Uterus (tissue), 4 donors: Measurements from ENCODE around the gene KRTDAP. TPM values are rescaled to one million over a fixed set of nuclear protein-coding genes. Genes with fewer than 3 reads are reported as not detected.

Experiments used
- DNase-seq, 2 donors: peaks; one replicate each; pipeline ENCODE4 v3.0.0-alpha.2; 2019 to 2020
- H3K27ac ChIP-seq, 2 donors: fragments of 200-600 bp; sonication (generic); 1 replicate in 1 of 2; 2 replicates in 1 of 2; pipeline ENCODE4 v1.5.1; 2016 to 2018
- H3K27me3 ChIP-seq, 2 donors: fragments of 200-600 bp; sonication (generic); one replicate each; pipeline ENCODE4 v1.5.1; 2018 to 2019; ENCODE audit warnings: control low read depth in 1 of 2
- H3K36me3 ChIP-seq, 2 donors: fragments of 200-600 bp; sonication (generic); one replicate each; pipeline ENCODE4 v1.5.1; 2019; ENCODE audit warnings: control low read depth in 1 of 2
- H3K4me1 ChIP-seq, 2 donors: fragments of 200-600 bp; sonication (generic); one replicate each; pipeline ENCODE4 v1.5.1; 2018 to 2019; ENCODE audit warnings: control low read depth in 1 of 2
- H3K4me3 ChIP-seq, 2 donors: fragments of 200-600 bp; sonication (generic); 1 replicate in 1 of 2; 2 replicates in 1 of 2; pipeline ENCODE4 v1.5.1; 2018 to 2019; ENCODE audit warnings: mild to moderate bottlenecking in 1 of 2
- H3K9me3 ChIP-seq, 2 donors: fragments of 200-600 bp; sonication (generic); one replicate each; pipeline ENCODE4 v1.5.1; 2019; ENCODE audit warnings: control low read depth in 1 of 2
- POLR2A ChIP-seq, 2 donors: fragments of 450-650 bp; IDR thresholded peaks; one replicate each; pipeline ENCODE4 v1.6.1; 2016; ENCODE audit warnings: antibody characterized with exemption in 2 of 2, mild to moderate bottlenecking in 1 of 2, moderate library complexity in 1 of 2
- intact Hi-C: fragments of 100-400 bp; cut with DNase I; formaldehyde crosslinking; loops from one replicate; pipeline ENCODE4 v1.15.1; 2023; ENCODE audit warnings: low total_unique reads
- total RNA-seq, 4 donors: library from RNA; depleted of rRNA in 3 of 4; stranded (reverse); fragments of >200 nt in 3 of 4; gene quantifications; one replicate each; pipeline versions ENCODE4 v1.1.0 to v1.2.4, GENCODE V29; 2014 to 2023
- TF ChIP-seq, protein P1 (sequence below), 4 experiments: fragments of 200-600 bp in 2 of 4; fragments of 450-650 bp in 2 of 4; sonication (generic) in 2 of 4; IDR thresholded peaks; one replicate each; pipeline ENCODE4 v1.5.1; 2016 to 2019; ENCODE audit warnings: antibody characterized with exemption in 4 of 4, mild to moderate bottlenecking in 2 of 4, moderate library complexity in 1 of 4
- donor health status: DM: yes; HTN: yes; CAD: no.

KRTDAP gene
- total RNA-seq, 4 donors from 2014 or later: not detected

DNA sequence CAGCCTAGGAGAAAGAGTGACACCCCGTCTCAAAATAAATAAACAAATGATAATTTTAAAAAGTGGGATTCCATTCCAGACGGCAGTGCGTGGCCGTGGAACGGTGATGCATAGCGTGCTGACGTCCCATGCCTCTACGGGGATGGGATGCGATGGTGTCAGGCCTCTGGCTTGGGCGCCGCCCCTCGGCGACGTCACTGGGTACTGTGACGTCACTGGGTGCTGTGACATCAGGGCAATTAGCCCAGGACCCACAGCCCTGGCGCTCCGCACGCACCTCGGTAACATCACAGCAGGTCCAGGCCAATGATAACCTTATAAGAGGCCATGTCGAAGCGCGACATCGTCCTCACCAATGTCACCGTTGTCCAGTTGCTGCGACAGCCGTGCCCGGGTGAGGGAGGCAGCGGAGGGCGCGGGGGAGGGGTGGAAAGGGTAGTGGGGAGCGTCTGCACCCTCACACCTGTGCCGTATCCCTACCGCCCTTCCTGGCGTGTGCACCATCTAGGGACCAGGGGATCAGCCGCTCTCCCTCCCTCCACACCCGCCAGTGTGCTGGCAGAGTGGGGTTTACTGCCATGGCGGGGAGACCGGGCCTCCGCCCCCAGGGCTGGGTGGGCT is 43.0 kb upstream of the KRTDAP start, which contains the start of gene GAPDHS:
GAPDHS (plus strand) TSS at position 256 of the 621 bp plus-strand sequence; CDS start at position 328, 72 bp downstream.
- no peaks in the 10 kb centered on the region for H3K36me3 ChIP-seq
- no peak within 1 kb of the TSS for H3K4me3 ChIP-seq
- no peak for TF ChIP-seq POLR2A (IDR thresholded peaks at IDR 0.05)
- TF ChIP-seq, protein P1, sequence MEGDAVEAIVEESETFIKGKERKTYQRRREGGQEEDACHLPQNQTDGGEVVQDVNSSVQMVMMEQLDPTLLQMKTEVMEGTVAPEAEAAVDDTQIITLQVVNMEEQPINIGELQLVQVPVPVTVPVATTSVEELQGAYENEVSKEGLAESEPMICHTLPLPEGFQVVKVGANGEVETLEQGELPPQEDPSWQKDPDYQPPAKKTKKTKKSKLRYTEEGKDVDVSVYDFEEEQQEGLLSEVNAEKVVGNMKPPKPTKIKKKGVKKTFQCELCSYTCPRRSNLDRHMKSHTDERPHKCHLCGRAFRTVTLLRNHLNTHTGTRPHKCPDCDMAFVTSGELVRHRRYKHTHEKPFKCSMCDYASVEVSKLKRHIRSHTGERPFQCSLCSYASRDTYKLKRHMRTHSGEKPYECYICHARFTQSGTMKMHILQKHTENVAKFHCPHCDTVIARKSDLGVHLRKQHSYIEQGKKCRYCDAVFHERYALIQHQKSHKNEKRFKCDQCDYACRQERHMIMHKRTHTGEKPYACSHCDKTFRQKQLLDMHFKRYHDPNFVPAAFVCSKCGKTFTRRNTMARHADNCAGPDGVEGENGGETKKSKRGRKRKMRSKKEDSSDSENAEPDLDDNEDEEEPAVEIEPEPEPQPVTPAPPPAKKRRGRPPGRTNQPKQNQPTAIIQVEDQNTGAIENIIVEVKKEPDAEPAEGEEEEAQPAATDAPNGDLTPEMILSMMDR (IDR thresholded peaks at IDR 0.05): no peak
- H3K27ac ChIP-seq: no peak within 1 kb of the TSS
- no peak for DNase-seq
- H3K9me3 ChIP-seq: no peaks in the 10 kb centered on the region
- no peaks in the 10 kb centered on the region for H3K4me1 ChIP-seq
- H3K27me3 ChIP-seq: peaks cover 0 to 23% of the 10 kb centered on the region in 2 donors
- intact Hi-C loops: no loop called here

DNA sequence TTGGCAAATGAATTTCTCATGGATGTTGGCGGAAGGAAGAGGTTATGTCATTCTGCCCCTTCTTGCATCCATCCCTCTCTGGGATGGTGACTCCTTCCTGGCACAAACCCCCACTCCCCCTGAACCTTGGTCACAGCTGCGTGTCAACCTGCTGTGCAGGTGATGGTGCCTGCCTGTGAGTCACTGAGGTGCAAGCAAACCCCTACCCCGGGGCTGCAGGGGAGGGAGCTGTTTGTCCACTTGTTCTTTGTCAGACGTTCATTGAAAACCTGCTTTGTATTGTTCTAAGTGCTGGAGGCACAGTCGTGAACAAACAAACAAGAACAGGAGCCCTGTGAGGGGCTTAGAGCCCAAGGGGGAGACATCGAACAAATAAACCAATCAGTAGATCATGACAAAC is 41.0 kb upstream of the KRTDAP start:
- H3K36me3 ChIP-seq: no peaks in the 10 kb centered on the region
- H3K4me3 ChIP-seq: no peak overlapping the region
- intact Hi-C loops: no loop called here
- H3K27ac ChIP-seq: no peak overlapping the region
- no peak for DNase-seq
- peaks cover 0 to 23% of the 10 kb centered on the region in 2 donors for H3K27me3 ChIP-seq
- TF ChIP-seq, protein P1 (IDR thresholded peaks at IDR 0.05): no peak
- no peak for TF ChIP-seq POLR2A (IDR thresholded peaks at IDR 0.05)
- no peaks in the 10 kb centered on the region for H3K4me1 ChIP-seq
- H3K9me3 ChIP-seq: no peaks in the 10 kb centered on the region

DNA sequence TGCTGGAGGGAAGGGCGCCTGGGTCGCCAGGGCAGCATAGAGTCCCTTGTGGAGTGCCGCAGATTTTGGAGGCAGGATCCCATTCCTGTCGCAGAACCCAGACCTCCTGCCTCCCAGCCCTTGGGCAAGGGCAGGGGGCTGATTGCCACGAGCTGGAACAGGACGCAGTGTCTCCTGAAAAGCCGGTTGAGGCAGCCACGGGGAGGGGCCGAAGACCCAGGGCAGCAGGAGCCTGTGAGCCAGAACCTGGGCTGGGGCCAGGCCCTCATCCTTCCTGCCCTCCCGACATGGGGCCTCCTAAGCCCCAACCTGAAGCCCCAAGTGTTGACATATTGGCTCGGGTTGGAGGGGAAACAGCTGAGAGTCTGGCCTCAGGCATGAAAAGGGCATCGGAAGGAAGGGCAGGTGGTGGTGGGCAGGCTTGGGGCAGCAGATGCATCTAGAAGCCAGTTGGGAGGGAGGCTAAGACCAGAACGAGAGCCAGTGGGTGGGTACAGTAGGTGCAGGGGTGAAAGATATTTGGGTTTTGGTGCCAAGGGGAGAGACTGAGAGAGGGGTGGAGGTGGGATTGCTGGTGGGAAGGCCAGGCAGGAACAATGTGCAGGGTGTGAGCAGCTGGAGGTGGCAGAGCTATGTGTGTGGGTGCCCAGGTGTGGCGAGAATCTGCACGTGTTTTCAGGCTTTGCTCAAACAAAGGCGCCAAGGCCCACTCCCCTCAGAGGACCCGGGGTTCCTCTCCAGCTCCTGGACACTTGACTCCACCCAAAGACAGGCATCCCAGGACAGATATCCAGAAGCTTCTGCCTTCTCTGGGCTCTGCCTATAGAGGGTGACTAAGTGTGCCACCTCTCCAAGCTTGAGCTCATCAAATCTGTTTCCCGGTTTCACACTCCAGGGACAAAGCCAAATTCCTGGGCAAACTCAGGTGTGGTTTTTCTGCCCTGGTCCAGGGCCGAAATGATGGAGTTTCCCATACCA is 39.3 kb upstream of the KRTDAP start:
- H3K36me3 ChIP-seq: no peaks in the 10 kb centered on the region
- no peak overlapping the region for H3K27ac ChIP-seq
- H3K9me3 ChIP-seq: no peaks in the 10 kb centered on the region
- no peak overlapping the region for H3K4me3 ChIP-seq
- TF ChIP-seq, protein P1 (IDR thresholded peaks at IDR 0.05): no peak
- no peak for TF ChIP-seq POLR2A (IDR thresholded peaks at IDR 0.05)
- H3K4me1 ChIP-seq: no peaks in the 10 kb centered on the region
- peaks cover 0 to 23% of the 10 kb centered on the region in 2 donors for H3K27me3 ChIP-seq
- DNase-seq: no peak
- intact Hi-C loops: no loop called here

DNA sequence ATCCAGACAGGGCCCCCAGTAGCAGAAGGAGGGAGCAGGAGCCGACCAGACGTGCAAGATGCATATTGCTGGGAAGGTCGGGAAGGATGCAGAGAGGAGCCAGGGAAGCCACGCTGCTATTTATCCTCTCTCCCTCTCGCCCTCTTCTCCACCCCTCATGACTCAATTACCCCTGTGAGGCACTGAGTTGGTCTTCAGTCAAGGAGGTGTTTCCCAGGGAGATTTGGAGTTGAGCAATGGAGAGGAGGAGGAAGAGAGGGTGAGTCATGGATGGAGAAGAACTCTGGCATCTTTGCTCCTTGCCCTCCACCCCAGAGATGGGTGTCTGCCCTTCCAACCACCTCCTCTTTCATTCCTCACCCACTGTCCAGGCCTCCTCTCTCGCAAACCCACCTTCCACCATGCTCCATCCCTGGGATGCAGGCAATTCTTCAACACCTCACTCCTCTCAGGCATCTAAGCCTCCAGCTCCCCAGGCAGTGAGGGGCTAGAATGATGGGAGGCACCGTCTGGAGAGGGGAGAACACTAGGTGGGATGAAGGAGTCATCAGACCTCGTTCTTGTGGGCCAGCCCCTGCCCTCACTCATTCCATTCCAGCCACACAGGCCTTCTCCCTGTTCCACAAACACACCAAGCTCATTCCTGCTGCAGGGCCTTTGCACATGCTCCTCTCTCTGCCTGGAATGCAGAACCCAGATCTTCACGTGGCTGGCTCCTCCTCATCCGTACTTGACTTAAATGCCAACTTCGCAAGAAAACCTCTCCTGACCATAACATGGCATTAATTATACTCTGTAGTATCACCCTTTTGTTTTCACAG is 38.2 kb upstream of the KRTDAP start, which contains the start of gene SBSN:
SBSN (minus strand) TSS at position 94 of the 821 bp plus-strand sequence; CDS start at position 64, 30 bp downstream.
- intact Hi-C loops: no loop called here
- Histone ChIP-seq H3K4me1 (no peaks in the 10 kb centered on the region), H3K36me3 (no peaks in the 10 kb centered on the region), H3K27ac (no peak within 1 kb of the TSS), H3K4me3 (no peak within 1 kb of the TSS), H3K9me3 (no peaks in the 10 kb centered on the region), H3K27me3 (peaks cover 0 to 16% of the 10 kb centered on the region in 2 donors)
- TF ChIP-seq, protein P1 (IDR thresholded peaks at IDR 0.05): no peak
- no peak for TF ChIP-seq POLR2A (IDR thresholded peaks at IDR 0.05)
- no peak for DNase-seq
